Psoas muscle (tissue), 8 donors: ENCODE data around the gene PLA2G15. TPM values are rescaled to one million over a fixed set of nuclear protein-coding genes. Genes with fewer than 3 reads are reported as not detected.

ENCODE experiments used
- ATAC-seq, 4 donors: fragments of 200-7000 bp; cut with Tn5 transposase; one replicate each; pipeline ENCODE4 v1.9.1; 2020; ENCODE audit warnings: moderate library complexity in 3 of 4, mild to moderate bottlenecking in 2 of 4
- DNase-seq, 2 donors: peaks; one replicate each; pipeline ENCODE4 v3.0.0-alpha.2; 2020
- H3K27ac ChIP-seq: fragments of 200-600 bp; one replicate; pipeline ENCODE4 v1.8.0; 2022
- H3K27me3 ChIP-seq, 3 donors: fragments of 200-600 bp in 1 of 3; one replicate each; pipeline versions ENCODE4 v1.6.1 to v1.8.0; 2013 to 2022; ENCODE audit warnings: low read length in 2 of 3, mild to moderate bottlenecking in 2 of 3, moderate library complexity in 1 of 3; ENCODE audit not compliant: insufficient read depth in 3 of 3
- H3K36me3 ChIP-seq, 2 donors: fragments of 200-600 bp in 1 of 2; one replicate each; pipeline versions ENCODE4 v1.6.1 to v1.8.0; 2013 to 2022; ENCODE audit warnings: low read depth in 1 of 2, mild to moderate bottlenecking in 1 of 2, moderate library complexity in 1 of 2; ENCODE audit not compliant: insufficient read depth in 1 of 2
- H3K4me1 ChIP-seq: fragments of 200-600 bp; one replicate; pipeline ENCODE4 v1.8.0; 2022
- H3K4me3 ChIP-seq: fragments of 200-600 bp; one replicate; pipeline ENCODE4 v1.8.0; 2022; ENCODE audit warnings: mild to moderate bottlenecking
- H3K9me3 ChIP-seq: fragments of 200-600 bp; one replicate; pipeline ENCODE4 v1.8.0; 2022
- CTCF ChIP-seq: fragments of 200-600 bp; IDR thresholded peaks from one replicate; pipeline ENCODE4 v1.8.0; 2022; ENCODE audit warnings: antibody characterized with exemption
- WGBS, 3 donors: extraction: QIAGEN DNeasy Blood & Tissue Kit; methylation state at CpG; one replicate each; pipeline versions ENCODE4 v1.1.6 to v1.1.7; 2013; 5-methylcytosine and 5-hydroxymethylcytosine counted together
- intact Hi-C, 2 donors: fragments of 100-400 bp; cut with DNase I; formaldehyde crosslinking; loops; one replicate each; pipeline versions ENCODE4 v1.11.0 to v1.14.2; 2022
- polyA plus RNA-seq, 3 donors: library from polyadenylated mRNA; stranded (reverse); fragments of 200-250 nt; gene quantifications; one replicate each; pipeline ENCODE4 v1.2.3, GENCODE V29; 2013
- total RNA-seq, 4 donors: library from RNA; stranded (reverse); fragmentation: NEBNext Ultra II Directional in 2 of 4; extraction: Animal tissue kit (Norgen Biotek cat#: 25700) in 2 of 4; gene quantifications; one replicate each; pipeline versions ENCODE4 v1.2.1 to v1.2.4, GENCODE V29; 2021 to 2023
- donor health status: healthy with polysubstance abuse.
- donor health status: DM: no; HTN: no; CAD: no; lungs with moderate emphysema.
- donor health status: Bipolar disorder and iron deficiency.
- donor health status: healthy.
- donor health status: DM: yes; HTN: yes; CAD: no.
- donor health status: DM: no; HTN: no; CAD: no.
- donor health status: DM: no; HTN: no; CAD: no.
- donor health status: DM: yes; HTN: yes; CAD: no.

Gene PLA2G15
- total and polyA plus RNA-seq, 7 donors = 13.0 to 65.0 (median 29.3) TPM

GRCh38 chr16:68206245-68206644 is 38.9 kb upstream of the PLA2G15 start:
- H3K27me3 ChIP-seq = no peaks in the 10 kb centered on the region
- ATAC-seq = no peak
- no peaks in the 10 kb centered on the region for H3K36me3 ChIP-seq
- H3K9me3 ChIP-seq = no peaks in the 10 kb centered on the region
- 88 to 94% (median 89%) methylated on average over 2 of the region's 2 CpGs for WGBS, 3 donors
- H3K4me3 ChIP-seq = no peak overlapping the region
- H3K27ac ChIP-seq = no peak overlapping the region
- intact Hi-C loops = no loop called here
- TF ChIP-seq CTCF = no peak
- H3K4me1 ChIP-seq = peaks cover 26% of the 10 kb centered on the region
- DNase-seq = no peak

DNA sequence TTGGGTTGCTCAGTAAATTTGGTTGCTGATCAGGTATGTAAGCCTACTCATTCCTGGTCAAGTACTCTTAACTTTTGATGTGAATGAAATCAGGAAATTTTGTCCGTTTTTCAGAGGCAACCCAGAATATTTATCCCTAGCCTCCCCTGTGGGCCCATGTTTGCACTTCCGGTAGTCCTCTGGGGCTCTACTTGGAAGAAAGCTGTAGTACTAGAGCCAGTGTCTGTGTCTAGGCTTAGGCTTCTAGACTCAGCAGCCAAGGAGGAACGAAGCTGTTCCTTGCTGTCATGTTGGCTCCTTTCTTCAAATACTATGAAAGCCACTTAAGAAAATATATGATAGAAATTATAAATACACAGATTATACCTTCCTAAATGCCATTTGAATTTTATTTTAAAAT is 30.4 kb upstream of the PLA2G15 start:
- ATAC-seq = peak in 3 of 4 donors; percentile 40 to 64 (median 58)
- Histone ChIP-seq H3K9me3 (no peaks in the 10 kb centered on the region), H3K27me3 (no peaks in the 10 kb centered on the region), H3K4me3 (no peak overlapping the region), H3K36me3 (peaks cover under 1 to 16% of the 10 kb centered on the region in 2 donors), H3K4me1 (peaks cover 6% of the 10 kb centered on the region), H3K27ac (no peak overlapping the region)
- no peak for TF ChIP-seq CTCF
- intact Hi-C loops = no loop called here
- WGBS, 3 donors = 41 to 62% (median 41%) methylated on average over 3 of the region's 3 CpGs
- DNase-seq = no peak

DNA sequence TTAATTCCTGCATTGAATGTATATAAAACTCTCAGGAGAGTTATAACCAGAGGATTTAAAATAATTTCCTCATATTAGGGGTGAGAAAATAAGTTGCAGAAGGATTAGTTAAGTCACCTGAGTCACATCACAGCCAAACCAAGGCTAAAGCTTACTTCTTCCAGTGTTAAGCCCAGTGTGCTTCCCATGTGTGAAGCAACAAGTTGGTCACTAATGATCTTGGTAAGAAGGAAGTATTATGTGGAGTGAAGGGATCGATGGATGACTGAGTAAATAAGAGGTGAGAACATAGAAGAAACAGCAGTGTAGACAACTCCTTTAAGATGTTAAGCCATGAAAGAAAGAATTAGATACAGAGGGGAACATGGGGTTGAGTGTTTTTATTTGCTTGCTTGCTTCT is 29.9 kb upstream of the PLA2G15 start:
- TF ChIP-seq CTCF = no peak
- H3K9me3 ChIP-seq = no peaks in the 10 kb centered on the region
- no peak overlapping the region for H3K4me3 ChIP-seq
- H3K36me3 ChIP-seq = peaks cover 2 to 16% of the 10 kb centered on the region in 2 donors
- H3K27me3 ChIP-seq = no peaks in the 10 kb centered on the region
- H3K27ac ChIP-seq = no peak overlapping the region
- no peak for ATAC-seq
- H3K4me1 ChIP-seq = peaks cover 6% of the 10 kb centered on the region
- WGBS, 3 donors = 93 to 94% (median 94%) methylated on average over 1 of the region's 1 CpG
- intact Hi-C loops = no loop called here
- DNase-seq = no peak

DNA sequence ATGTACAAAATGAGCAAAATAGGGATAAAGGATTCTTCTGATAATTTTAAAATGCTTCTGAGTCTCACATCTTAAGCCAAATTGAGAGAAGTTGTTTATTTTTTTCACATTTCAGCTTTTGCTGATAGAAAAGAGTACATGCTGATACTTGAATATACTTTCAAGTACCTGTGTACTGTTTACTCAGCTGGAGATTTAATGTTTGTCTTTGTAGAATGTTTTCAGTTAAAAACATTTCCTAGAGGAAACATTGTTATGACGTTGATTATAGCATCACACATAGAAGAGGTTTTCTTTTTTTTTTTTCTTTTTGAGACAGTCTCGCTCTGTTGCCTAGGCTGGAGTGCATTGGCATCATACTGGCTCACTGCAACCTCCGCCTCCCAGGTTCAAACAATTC is 28.9 kb upstream of the PLA2G15 start:
- no peak for TF ChIP-seq CTCF
- Histone ChIP-seq H3K9me3 (no peaks in the 10 kb centered on the region), H3K4me3 (no peak overlapping the region), H3K4me1 (peaks cover 10% of the 10 kb centered on the region), H3K27ac (no peak overlapping the region), H3K27me3 (no peaks in the 10 kb centered on the region), H3K36me3 (peaks cover 2 to 21% of the 10 kb centered on the region in 2 donors)
- DNase-seq (no peak), ATAC-seq (no peak)
- WGBS, 3 donors = 93 to 98% (median 95%) methylated on average over 3 of the region's 3 CpGs
- intact Hi-C loops = no loop called here

DNA sequence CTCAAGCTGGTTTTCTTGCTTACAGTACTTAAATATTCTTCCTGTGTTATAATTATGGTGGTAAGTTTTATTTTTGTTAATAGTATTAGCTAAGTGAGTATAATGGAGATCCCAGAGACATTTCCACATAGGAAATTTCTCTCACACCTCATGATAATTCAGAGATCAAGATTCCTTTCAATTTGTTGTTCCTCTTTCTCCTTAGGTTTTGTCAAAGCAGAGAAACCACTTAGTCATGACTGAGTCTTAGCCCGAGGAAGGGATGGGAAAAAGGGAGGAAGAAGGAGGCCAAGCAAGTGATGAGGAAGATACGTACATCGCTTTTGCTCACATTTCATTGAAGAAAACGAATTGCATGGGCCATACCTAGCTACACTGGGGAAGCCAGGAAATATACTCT is 27.7 kb upstream of the PLA2G15 start:
- Histone ChIP-seq H3K27me3 (no peaks in the 10 kb centered on the region), H3K4me1 (peaks cover 10% of the 10 kb centered on the region), H3K9me3 (no peaks in the 10 kb centered on the region), H3K4me3 (no peak overlapping the region), H3K36me3 (peaks cover 2 to 25% of the 10 kb centered on the region in 2 donors), H3K27ac (no peak overlapping the region)
- TF ChIP-seq CTCF = no peak
- no peak for DNase-seq
- WGBS, 3 donors = 88 to 92% (median 91%) methylated on average over 4 of the region's 4 CpGs
- intact Hi-C loops = no loop called here
- ATAC-seq = no peak
